Measurements from ENCODE around the gene UGDH. TPM values are rescaled to one million over a fixed set of nuclear protein-coding genes. Genes with fewer than 3 reads are reported as not detected.

The UGDH gene
- total and polyA plus RNA-seq, 2 donors (not counting 3 experiments of a cell fraction or from before 2014, with no cell fraction given): 41.3 to 62.1 TPM

GRCh38 chr4:39450618-39451017, 76.6 kb downstream of the UGDH start:
- no peaks in the 10 kb centered on the region for H3K9me3 ChIP-seq (replicated peaks; ENCODE audit: control insufficient read depth, insufficient read depth, low read length)
- no peak overlapping the region for H2AFZ ChIP-seq (ENCODE audit: low read depth, low read length)
- CTCF ChIA-PET: no interaction called here
- peak; percentile 33 for TF ChIP-seq POLR2AphosphoS5 (IDR thresholded peaks at IDR 0.05; ENCODE audit: insufficient read depth, low read depth, low read length)
- no peak for TF ChIP-seq MAX (IDR thresholded peaks at IDR 0.05; ENCODE audit: insufficient read depth, insufficient read length)
- H3K9me1 ChIP-seq (replicated peaks; ENCODE audit: control insufficient read depth, extremely low read depth, insufficient read depth, low read length): no peaks in the 10 kb centered on the region
- no peak overlapping the region for H3K4me2 ChIP-seq (ENCODE audit: insufficient read depth, low read length)
- H3K36me3 ChIP-seq (ENCODE audit: control insufficient read depth in 2 of 2, extremely low read depth in 1 of 2, insufficient read depth in 2 of 2, low read length in 2 of 2): peaks cover 14 to 34% of the 10 kb centered on the region in 2 experiments
- H3K27me3 ChIP-seq (ENCODE audit: control insufficient read depth in 2 of 2, insufficient read depth in 2 of 2, low read length in 2 of 2): no peaks in the 10 kb centered on the region
- POLR2A ChIA-PET: interaction anchor here (0.7 kb wide), 3 partner anchors 22 to 529 kb away, joined by 3 to 5 read pairs (median 4); no protein-coding TSS in a partner anchor
- intact Hi-C loops (cut with micrococcal nuclease) (no loop called here), dilution Hi-C loops (cut with MboI; ENCODE audit: extremely low pct_ligation_motif_present, low sequenced_read_pairs) (no loop called here)
- H3K9ac ChIP-seq (replicated peaks; ENCODE audit: extremely low read depth, insufficient read depth, low read length): no peak overlapping the region
- H3K4me1 ChIP-seq (ENCODE audit: control insufficient read depth, extremely low read depth, insufficient read depth, low read length): peaks cover 8% of the 10 kb centered on the region
- H4K20me1 ChIP-seq (replicated peaks; ENCODE audit: control insufficient read depth, extremely low read depth, insufficient read depth, low read length): peaks cover 7% of the 10 kb centered on the region
- DNase-seq (ENCODE audit: low read depth, low spot score) (no peak), FAIRE-seq (no peak)
- no TSS peak for BruUV-seq (replicated peaks)
- no peak overlapping the region for H3K27ac ChIP-seq (ENCODE audit: insufficient read depth, low read depth, low read length)
- H3K4me3 ChIP-seq (replicated peaks in 1 of 3; ENCODE audit: insufficient read depth in 1 of 3, low read depth in 1 of 3, low read length in 3 of 3): no peak overlapping the region
- H3K79me2 ChIP-seq (ENCODE audit: control insufficient read depth, insufficient read depth, low read length): peaks cover 9% of the 10 kb centered on the region

Other genes with a start within 250 kb of the UGDH start
- 56.2 and 57.1 TPM in 2 replicates for gene RFC1, start 161.1 kb downstream of the UGDH start, total RNA-seq
- 11.5 and 12.9 TPM in 2 replicates for gene RFC1, start 161.1 kb downstream of the UGDH start, polyA plus RNA-seq
- gene KLB, start 120.5 kb downstream of the UGDH start, total RNA-seq: not detected in 2 replicates
- gene KLB, start 120.5 kb downstream of the UGDH start, polyA plus RNA-seq: 0.01 and 0.02 TPM in 2 replicates
- 963 and 988 TPM in 2 replicates for gene RPL9, start 68.5 kb downstream of the UGDH start, total RNA-seq
- gene RPL9, start 68.5 kb downstream of the UGDH start, polyA plus RNA-seq: 547 and 1,186 TPM in 2 replicates
- 9.7 and 11.3 TPM in 2 replicates for gene LIAS, start 68.4 kb downstream of the UGDH start, total RNA-seq
- gene LIAS, start 68.4 kb downstream of the UGDH start, polyA plus RNA-seq: 4.0 and 5.5 TPM in 2 replicates
- gene SMIM14, start 111.4 kb upstream of the UGDH start, total RNA-seq: 15.1 and 15.4 TPM in 2 replicates
- 9.6 and 12.3 TPM in 2 replicates for gene SMIM14, start 111.4 kb upstream of the UGDH start, polyA plus RNA-seq
- 90.3 and 97.8 TPM in 2 replicates for gene UBE2K, start 170.7 kb upstream of the UGDH start, total RNA-seq
- gene UBE2K, start 170.7 kb upstream of the UGDH start, polyA plus RNA-seq: 27.1 and 32.5 TPM in 2 replicates